ENCODE measurements around the gene MAP3K2.

- TF ChIP-seq CTCF (IDR thresholded peaks at IDR 0.05): no peak
- no peak for TF ChIP-seq POLR2A (IDR thresholded peaks at IDR 0.05)
Observed at GRCh38 chr2:127330753-127331152, 57.0 kb downstream of the MAP3K2 start.
